Measurements from ENCODE around the gene GASK1A. TPM values are rescaled to one million over a fixed set of nuclear protein-coding genes. Genes with fewer than 3 reads are reported as not detected.

GASK1A gene
- total RNA-seq, 2 experiments from 2014 or later: not detected

DNA sequence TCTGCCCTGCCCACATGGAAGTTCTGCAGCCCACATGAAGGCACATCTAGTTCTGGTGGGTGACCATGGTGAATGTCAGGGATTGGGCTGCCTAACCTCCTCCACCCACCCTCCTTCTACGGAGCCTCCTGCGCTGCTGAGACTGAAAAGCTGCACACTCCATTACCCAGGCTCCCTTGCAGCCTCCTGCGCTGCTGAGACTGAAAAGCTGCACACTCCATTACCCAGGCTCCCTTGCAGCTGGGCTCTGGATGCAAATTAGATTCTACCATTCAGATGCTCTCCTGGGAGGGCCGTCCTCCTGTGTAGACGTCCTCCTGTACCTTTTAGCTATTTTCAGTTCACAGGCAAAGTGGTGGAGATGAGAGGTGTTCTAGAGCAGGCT, 94.7 kb downstream of the GASK1A start:
- Histone ChIP-seq H2AFZ (ENCODE audit: low read length) (no peak overlapping the region), H3K9me3 (ENCODE audit: low read length) (no peaks in the 10 kb centered on the region), H3K36me3 (ENCODE audit: insufficient read depth, low read length) (no peaks in the 10 kb centered on the region), H3K4me3 (ENCODE audit: low read depth, low read length, poor library complexity, severe bottlenecking) (no peak overlapping the region), H3K79me2 (ENCODE audit: insufficient read depth, low read depth, low read length) (no peaks in the 10 kb centered on the region), H3K27ac (ENCODE audit: low read depth, low read length, poor library complexity, severe bottlenecking) (no peak overlapping the region), H3K9me2 (ENCODE audit: insufficient read depth, low read length) (no peaks in the 10 kb centered on the region), H4K20me1 (ENCODE audit: insufficient read depth, low read length) (no peaks in the 10 kb centered on the region), H3K4me2 (ENCODE audit: low read length) (no peak overlapping the region), H3K4me1 (ENCODE audit: insufficient read depth, low read length, poor library complexity, severe bottlenecking) (no peaks in the 10 kb centered on the region)
- TF ChIP-seq EZH2phosphoT487 (IDR thresholded peaks at IDR 0.05; ENCODE audit: borderline replicate concordance, low read depth, low read length): no peak
- TF ChIP-seq, protein P1, sequence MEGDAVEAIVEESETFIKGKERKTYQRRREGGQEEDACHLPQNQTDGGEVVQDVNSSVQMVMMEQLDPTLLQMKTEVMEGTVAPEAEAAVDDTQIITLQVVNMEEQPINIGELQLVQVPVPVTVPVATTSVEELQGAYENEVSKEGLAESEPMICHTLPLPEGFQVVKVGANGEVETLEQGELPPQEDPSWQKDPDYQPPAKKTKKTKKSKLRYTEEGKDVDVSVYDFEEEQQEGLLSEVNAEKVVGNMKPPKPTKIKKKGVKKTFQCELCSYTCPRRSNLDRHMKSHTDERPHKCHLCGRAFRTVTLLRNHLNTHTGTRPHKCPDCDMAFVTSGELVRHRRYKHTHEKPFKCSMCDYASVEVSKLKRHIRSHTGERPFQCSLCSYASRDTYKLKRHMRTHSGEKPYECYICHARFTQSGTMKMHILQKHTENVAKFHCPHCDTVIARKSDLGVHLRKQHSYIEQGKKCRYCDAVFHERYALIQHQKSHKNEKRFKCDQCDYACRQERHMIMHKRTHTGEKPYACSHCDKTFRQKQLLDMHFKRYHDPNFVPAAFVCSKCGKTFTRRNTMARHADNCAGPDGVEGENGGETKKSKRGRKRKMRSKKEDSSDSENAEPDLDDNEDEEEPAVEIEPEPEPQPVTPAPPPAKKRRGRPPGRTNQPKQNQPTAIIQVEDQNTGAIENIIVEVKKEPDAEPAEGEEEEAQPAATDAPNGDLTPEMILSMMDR (conservative IDR thresholded peaks at IDR 0.05; ENCODE audit: low read length): no peak
- intact Hi-C loops (cut with micrococcal nuclease; ENCODE audit: unreplicated experiment): no loop called here
- DNase-seq (ENCODE audit: low spot score): no peak
- ChIA-PET CTCF (ENCODE audit: unreplicated experiment) (no interaction called here), POLR2A (no interaction called here)
- no TSS peak for BruUV-seq (replicated peaks)

DNA sequence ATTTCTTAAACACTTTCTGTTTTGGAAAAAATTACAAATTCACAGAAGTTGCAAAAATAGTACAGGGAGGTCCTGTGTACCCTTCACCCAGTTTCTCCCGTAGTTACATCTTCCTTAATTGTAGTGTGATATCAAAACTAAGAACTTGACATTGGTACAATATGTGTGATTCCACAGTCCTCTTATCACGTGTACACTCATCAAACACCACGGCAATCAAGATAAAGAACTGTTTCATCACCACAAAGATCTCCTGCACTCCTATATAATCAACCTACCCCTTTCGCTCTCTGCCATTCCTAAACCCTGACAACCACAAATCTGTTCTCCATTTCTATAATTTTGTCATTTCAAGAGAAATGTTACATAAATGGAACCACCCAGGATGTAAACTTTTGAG, 95.4 kb downstream of the GASK1A start:
- no peaks in the 10 kb centered on the region for H4K20me1 ChIP-seq (ENCODE audit: insufficient read depth, low read length)
- no peak overlapping the region for H3K4me2 ChIP-seq (ENCODE audit: low read length)
- H3K27ac ChIP-seq (ENCODE audit: low read depth, low read length, poor library complexity, severe bottlenecking): no peak overlapping the region
- TF ChIP-seq EZH2phosphoT487 (IDR thresholded peaks at IDR 0.05; ENCODE audit: borderline replicate concordance, low read depth, low read length): no peak
- TF ChIP-seq, protein P1 (conservative IDR thresholded peaks at IDR 0.05; ENCODE audit: low read length): no peak
- no peaks in the 10 kb centered on the region for H3K4me1 ChIP-seq (ENCODE audit: insufficient read depth, low read length, poor library complexity, severe bottlenecking)
- intact Hi-C loops (cut with micrococcal nuclease; ENCODE audit: unreplicated experiment): no loop called here
- ChIA-PET POLR2A (no interaction called here), CTCF (ENCODE audit: unreplicated experiment) (no interaction called here)
- no TSS peak for BruUV-seq (replicated peaks)
- H3K4me3 ChIP-seq (ENCODE audit: low read depth, low read length, poor library complexity, severe bottlenecking): no peak overlapping the region
- H3K9me3 ChIP-seq (ENCODE audit: low read length): no peaks in the 10 kb centered on the region
- H3K9me2 ChIP-seq (ENCODE audit: insufficient read depth, low read length): no peaks in the 10 kb centered on the region
- no peak overlapping the region for H2AFZ ChIP-seq (ENCODE audit: low read length)
- H3K79me2 ChIP-seq (ENCODE audit: insufficient read depth, low read depth, low read length): no peaks in the 10 kb centered on the region
- no peaks in the 10 kb centered on the region for H3K36me3 ChIP-seq (ENCODE audit: insufficient read depth, low read length)
- no peak for DNase-seq (ENCODE audit: low spot score)

DNA sequence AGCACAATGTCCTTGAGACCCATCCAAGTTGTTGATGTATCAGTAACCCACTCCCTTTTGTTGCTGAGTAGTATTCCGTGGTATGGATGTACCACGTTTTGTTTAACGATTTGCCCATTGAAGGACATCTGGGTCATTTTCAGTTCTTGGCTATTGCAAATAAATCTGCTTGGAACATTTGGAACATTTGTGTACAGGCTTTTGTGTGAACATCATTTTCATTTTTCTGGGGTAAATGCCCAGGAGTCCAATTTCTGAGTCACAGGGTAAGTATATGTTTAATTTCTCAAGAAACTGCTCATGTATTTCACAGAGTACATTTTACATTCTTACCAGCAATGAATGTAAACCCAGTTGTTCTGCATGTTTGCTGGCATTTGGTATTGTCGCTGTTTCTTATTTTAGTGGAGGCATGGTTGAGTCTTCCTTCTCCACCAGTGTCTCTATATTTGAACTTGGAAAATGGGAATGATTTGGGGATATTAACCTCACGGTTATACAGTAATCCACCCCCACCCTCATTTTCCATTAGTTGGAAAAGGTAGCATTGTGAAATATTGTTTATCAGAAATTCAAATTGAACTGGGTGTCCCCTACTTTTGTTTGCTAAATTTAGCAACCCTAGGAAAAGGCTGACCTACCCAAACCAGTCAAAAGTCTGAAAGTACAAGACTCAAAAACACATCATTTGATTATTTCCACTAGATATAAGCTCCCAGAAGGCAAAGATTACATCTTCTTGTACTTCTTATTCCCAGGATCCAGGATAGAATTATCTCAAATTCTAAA, 96.0 kb downstream of the GASK1A start:
- ChIA-PET POLR2A (no interaction called here), CTCF (ENCODE audit: unreplicated experiment) (no interaction called here)
- H3K36me3 ChIP-seq (ENCODE audit: insufficient read depth, low read length): no peaks in the 10 kb centered on the region
- no peak overlapping the region for H2AFZ ChIP-seq (ENCODE audit: low read length)
- H3K27ac ChIP-seq (ENCODE audit: low read depth, low read length, poor library complexity, severe bottlenecking): no peak overlapping the region
- no peaks in the 10 kb centered on the region for H4K20me1 ChIP-seq (ENCODE audit: insufficient read depth, low read length)
- no peaks in the 10 kb centered on the region for H3K9me3 ChIP-seq (ENCODE audit: low read length)
- H3K4me1 ChIP-seq (ENCODE audit: insufficient read depth, low read length, poor library complexity, severe bottlenecking): no peaks in the 10 kb centered on the region
- TF ChIP-seq, protein P1 (conservative IDR thresholded peaks at IDR 0.05; ENCODE audit: low read length): no peak
- no peak for TF ChIP-seq EZH2phosphoT487 (IDR thresholded peaks at IDR 0.05; ENCODE audit: borderline replicate concordance, low read depth, low read length)
- intact Hi-C loops (cut with micrococcal nuclease; ENCODE audit: unreplicated experiment): no loop called here
- no TSS peak for BruUV-seq (replicated peaks)
- H3K4me2 ChIP-seq (ENCODE audit: low read length): no peak overlapping the region
- no peak for DNase-seq (ENCODE audit: low spot score)
- H3K4me3 ChIP-seq (ENCODE audit: low read depth, low read length, poor library complexity, severe bottlenecking): no peak overlapping the region
- no peaks in the 10 kb centered on the region for H3K79me2 ChIP-seq (ENCODE audit: insufficient read depth, low read depth, low read length)
- H3K9me2 ChIP-seq (ENCODE audit: insufficient read depth, low read length): no peaks in the 10 kb centered on the region

Measured in OCI-LY7 (cell line).